ENCODE data around the gene PHACTR3. TPM values are rescaled to one million over a fixed set of nuclear protein-coding genes. Genes with fewer than 3 reads are reported as not detected.

Gene PHACTR3
- total RNA-seq, 1 experiment from 2014 or later, result not detected

DNA sequence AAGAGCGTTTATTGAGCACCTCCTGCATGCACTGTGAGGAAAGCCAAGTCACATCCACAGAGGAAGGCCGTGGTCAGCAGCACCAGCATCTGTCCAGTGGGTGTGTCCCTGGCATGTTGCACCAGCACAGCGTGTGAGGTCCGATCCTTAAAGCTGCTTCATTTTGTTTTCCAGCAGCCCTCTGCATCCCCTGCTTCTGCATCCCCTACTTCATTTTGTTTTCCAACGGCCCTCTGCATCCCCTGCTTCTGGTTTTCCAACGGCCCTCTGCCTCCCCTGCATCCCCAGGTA lies 181.3 kb downstream of the PHACTR3 start:
- Histone ChIP-seq H3K9ac (ENCODE audit: low read length) (no peak overlapping the region), H4K20me1 (ENCODE audit: insufficient read depth) (no peaks in the 10 kb centered on the region), H3K4me3 (replicated peaks in 1 of 2; ENCODE audit: low read depth in 1 of 2, low read length in 2 of 2) (no peak overlapping the region), H2AFZ (ENCODE audit: low read depth, low read length, poor library complexity, severe bottlenecking) (no peak overlapping the region), H3K9me2 (ENCODE audit: insufficient read depth) (no peaks in the 10 kb centered on the region), H3K27ac (ENCODE audit: low read depth, low read length) (no peak overlapping the region), H3K27me3 (ENCODE audit: insufficient read depth, low read length) (peaks cover 21% of the 10 kb centered on the region), H3K4me1 (ENCODE audit: control insufficient read depth in 1 of 2, insufficient read depth in 2 of 2, low read length in 2 of 2) (no peaks in the 10 kb centered on the region), H3K36me3 (ENCODE audit: control insufficient read depth in 1 of 2, insufficient read depth in 2 of 2, low read length in 2 of 2) (no peaks in the 10 kb centered on the region), H3K9me3 (ENCODE audit: control insufficient read depth in 1 of 2, insufficient read depth in 1 of 2, low read depth in 1 of 2, low read length in 2 of 2) (no peaks in the 10 kb centered on the region), H3K4me2 (ENCODE audit: low read length) (no peak overlapping the region), H3K79me2 (ENCODE audit: insufficient read depth, low read length) (no peaks in the 10 kb centered on the region)
- intact Hi-C loops (cut with micrococcal nuclease), result no loop called here
- BruUV-seq (replicated peaks), result no TSS peak
- DNase-seq (ENCODE audit: low read depth, low spot score) (no peak), ATAC-seq (no peak)
- ChIA-PET CTCF (no interaction called here), POLR2A (no interaction called here), RAD21 (ENCODE audit: low non-redundant PET in 1 of 2, low total read pairs in 2 of 2, uncharacterized antibody in 2 of 2, unreplicated experiment in 2 of 2) (no interaction called here)
- TF ChIP-seq POLR2AphosphoS5 (IDR thresholded peaks at IDR 0.05; ENCODE audit: low read depth, low read length) (no peak), POLR2A (IDR thresholded peaks at IDR 0.05; ENCODE audit: borderline replicate concordance, extremely low read depth, insufficient read depth, insufficient read length) (no peak), TCF7L2 (IDR thresholded peaks at IDR 0.05; ENCODE audit: borderline replicate concordance, extremely low read depth, insufficient read depth, insufficient read length) (no peak), CEBPB (IDR thresholded peaks at IDR 0.05; ENCODE audit: low read depth) (no peak), EZH2phosphoT487 (IDR thresholded peaks at IDR 0.05; ENCODE audit: borderline replicate concordance) (no peak), ZFX (IDR thresholded peaks at IDR 0.05) (no peak), FOSL1 (IDR thresholded peaks at IDR 0.05; ENCODE audit: low read depth) (no peak), ELF1 (IDR thresholded peaks at IDR 0.05; ENCODE audit: borderline replicate concordance, low read depth) (no peak), EZH2 (IDR thresholded peaks at IDR 0.05) (no peak), ZNF274 (IDR thresholded peaks at IDR 0.05; ENCODE audit: low read depth, low read length) (no peak), SP1 (IDR thresholded peaks at IDR 0.05; ENCODE audit: low read depth) (no peak), RAD21 (IDR thresholded peaks at IDR 0.05; ENCODE audit: low read depth) (no peak), CBX3 (IDR thresholded peaks at IDR 0.05; ENCODE audit: low read depth) (no peak), YY1 (IDR thresholded peaks at IDR 0.05; ENCODE audit: extremely low read depth, insufficient replicate concordance, low read depth, low read length) (no peak), SIN3A (IDR thresholded peaks at IDR 0.05; ENCODE audit: low read depth) (no peak)
- TF ChIP-seq, protein P1, sequence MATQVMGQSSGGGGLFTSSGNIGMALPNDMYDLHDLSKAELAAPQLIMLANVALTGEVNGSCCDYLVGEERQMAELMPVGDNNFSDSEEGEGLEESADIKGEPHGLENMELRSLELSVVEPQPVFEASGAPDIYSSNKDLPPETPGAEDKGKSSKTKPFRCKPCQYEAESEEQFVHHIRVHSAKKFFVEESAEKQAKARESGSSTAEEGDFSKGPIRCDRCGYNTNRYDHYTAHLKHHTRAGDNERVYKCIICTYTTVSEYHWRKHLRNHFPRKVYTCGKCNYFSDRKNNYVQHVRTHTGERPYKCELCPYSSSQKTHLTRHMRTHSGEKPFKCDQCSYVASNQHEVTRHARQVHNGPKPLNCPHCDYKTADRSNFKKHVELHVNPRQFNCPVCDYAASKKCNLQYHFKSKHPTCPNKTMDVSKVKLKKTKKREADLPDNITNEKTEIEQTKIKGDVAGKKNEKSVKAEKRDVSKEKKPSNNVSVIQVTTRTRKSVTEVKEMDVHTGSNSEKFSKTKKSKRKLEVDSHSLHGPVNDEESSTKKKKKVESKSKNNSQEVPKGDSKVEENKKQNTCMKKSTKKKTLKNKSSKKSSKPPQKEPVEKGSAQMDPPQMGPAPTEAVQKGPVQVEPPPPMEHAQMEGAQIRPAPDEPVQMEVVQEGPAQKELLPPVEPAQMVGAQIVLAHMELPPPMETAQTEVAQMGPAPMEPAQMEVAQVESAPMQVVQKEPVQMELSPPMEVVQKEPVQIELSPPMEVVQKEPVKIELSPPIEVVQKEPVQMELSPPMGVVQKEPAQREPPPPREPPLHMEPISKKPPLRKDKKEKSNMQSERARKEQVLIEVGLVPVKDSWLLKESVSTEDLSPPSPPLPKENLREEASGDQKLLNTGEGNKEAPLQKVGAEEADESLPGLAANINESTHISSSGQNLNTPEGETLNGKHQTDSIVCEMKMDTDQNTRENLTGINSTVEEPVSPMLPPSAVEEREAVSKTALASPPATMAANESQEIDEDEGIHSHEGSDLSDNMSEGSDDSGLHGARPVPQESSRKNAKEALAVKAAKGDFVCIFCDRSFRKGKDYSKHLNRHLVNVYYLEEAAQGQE (IDR thresholded peaks at IDR 0.05; ENCODE audit: low read depth), result no peak
- TF ChIP-seq, protein P2, sequence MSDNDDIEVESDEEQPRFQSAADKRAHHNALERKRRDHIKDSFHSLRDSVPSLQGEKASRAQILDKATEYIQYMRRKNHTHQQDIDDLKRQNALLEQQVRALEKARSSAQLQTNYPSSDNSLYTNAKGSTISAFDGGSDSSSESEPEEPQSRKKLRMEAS (IDR thresholded peaks at IDR 0.05), result no peak
- TF ChIP-seq, protein P3, sequence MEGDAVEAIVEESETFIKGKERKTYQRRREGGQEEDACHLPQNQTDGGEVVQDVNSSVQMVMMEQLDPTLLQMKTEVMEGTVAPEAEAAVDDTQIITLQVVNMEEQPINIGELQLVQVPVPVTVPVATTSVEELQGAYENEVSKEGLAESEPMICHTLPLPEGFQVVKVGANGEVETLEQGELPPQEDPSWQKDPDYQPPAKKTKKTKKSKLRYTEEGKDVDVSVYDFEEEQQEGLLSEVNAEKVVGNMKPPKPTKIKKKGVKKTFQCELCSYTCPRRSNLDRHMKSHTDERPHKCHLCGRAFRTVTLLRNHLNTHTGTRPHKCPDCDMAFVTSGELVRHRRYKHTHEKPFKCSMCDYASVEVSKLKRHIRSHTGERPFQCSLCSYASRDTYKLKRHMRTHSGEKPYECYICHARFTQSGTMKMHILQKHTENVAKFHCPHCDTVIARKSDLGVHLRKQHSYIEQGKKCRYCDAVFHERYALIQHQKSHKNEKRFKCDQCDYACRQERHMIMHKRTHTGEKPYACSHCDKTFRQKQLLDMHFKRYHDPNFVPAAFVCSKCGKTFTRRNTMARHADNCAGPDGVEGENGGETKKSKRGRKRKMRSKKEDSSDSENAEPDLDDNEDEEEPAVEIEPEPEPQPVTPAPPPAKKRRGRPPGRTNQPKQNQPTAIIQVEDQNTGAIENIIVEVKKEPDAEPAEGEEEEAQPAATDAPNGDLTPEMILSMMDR (IDR thresholded peaks at IDR 0.05 in 2 of 3, conservative IDR thresholded peaks at IDR 0.05 in 1 of 3; ENCODE audit: borderline replicate concordance in 1 of 3, insufficient read depth in 1 of 3, low read depth in 2 of 3, low read length in 2 of 3), result no peak
- TF ChIP-seq, protein P4, sequence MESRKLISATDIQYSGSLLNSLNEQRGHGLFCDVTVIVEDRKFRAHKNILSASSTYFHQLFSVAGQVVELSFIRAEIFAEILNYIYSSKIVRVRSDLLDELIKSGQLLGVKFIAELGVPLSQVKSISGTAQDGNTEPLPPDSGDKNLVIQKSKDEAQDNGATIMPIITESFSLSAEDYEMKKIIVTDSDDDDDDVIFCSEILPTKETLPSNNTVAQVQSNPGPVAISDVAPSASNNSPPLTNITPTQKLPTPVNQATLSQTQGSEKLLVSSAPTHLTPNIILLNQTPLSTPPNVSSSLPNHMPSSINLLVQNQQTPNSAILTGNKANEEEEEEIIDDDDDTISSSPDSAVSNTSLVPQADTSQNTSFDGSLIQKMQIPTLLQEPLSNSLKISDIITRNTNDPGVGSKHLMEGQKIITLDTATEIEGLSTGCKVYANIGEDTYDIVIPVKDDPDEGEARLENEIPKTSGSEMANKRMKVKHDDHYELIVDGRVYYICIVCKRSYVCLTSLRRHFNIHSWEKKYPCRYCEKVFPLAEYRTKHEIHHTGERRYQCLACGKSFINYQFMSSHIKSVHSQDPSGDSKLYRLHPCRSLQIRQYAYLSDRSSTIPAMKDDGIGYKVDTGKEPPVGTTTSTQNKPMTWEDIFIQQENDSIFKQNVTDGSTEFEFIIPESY (IDR thresholded peaks at IDR 0.05; ENCODE audit: extremely low read depth, insufficient replicate concordance, low read length), result no peak
- TF ChIP-seq, protein P5, sequence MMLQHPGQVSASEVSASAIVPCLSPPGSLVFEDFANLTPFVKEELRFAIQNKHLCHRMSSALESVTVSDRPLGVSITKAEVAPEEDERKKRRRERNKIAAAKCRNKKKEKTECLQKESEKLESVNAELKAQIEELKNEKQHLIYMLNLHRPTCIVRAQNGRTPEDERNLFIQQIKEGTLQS (IDR thresholded peaks at IDR 0.05), result no peak

All from HCT116 (cell line).